ENCODE data around the gene C2orf81.

Gene C2orf81

DNA sequence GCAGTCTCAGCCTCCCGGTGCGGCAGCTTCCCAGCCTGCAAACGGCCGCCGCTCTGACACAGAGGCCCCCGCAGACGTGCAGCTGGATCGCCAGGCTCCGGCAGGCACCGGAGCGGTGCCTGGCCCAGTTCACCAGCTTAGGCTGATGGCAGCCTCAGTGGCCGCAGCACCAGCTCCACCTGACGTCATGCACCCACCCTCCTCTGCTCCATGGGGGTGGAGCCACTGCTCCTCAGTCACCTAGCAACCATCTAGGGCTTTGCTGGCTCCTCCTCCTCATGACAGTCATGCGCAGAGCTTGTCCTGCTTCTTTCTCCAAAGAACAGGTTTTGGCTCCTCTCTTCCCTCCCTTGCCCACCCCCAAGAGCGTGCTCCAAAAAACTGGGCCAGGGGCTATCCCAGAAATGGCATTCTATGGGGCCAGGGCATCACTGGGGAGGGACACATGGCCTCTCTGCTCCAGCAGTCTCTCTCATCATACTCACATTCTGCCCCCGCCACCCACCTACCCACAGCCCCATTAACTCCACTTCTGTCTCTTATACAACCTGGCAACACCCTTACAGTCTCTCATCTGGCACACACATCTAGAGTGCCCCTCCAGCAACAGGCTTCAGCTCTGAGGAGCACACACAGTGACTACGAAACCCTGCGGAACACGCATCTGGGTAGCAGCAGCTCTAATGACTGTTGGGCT, 46.8 kb downstream of the C2orf81 start:
- no peak overlapping the region for H3K4me3 ChIP-seq (ENCODE audit: low read length)
- no peak for TF ChIP-seq ZNF274 (IDR thresholded peaks at IDR 0.05; ENCODE audit: low read depth, low read length)

- H3K4me3 ChIP-seq (ENCODE audit: low read length) = no peak overlapping the region
- no peak for TF ChIP-seq ZNF274 (IDR thresholded peaks at IDR 0.05; ENCODE audit: low read depth, low read length)
Observed at GRCh38 chr2:74373985-74374384, 47.4 kb downstream of the C2orf81 start.

DNA sequence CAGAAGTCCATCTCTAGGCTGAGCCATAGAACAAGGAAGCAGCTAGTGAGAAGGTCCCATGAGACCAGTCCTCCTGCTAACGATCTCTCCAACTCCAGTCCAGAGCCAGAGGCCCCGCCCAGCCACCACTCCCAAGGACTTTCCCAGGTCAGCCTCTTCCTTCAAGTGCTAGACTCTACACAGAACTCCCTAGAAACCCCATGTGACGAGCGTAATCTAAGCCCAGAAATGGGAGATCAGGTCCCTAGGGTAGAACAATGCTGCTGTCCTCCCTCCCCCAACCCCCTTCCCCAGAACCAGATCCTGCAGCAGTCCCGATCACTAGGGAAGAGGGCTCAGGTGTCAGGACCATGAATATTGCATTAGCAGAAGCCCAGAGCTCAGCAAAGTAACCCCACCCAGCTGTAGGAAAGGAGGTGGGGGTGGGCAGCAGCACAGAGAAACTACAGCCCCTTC, 48.2 kb downstream of the C2orf81 start:
- no peak for TF ChIP-seq ZNF274 (IDR thresholded peaks at IDR 0.05; ENCODE audit: low read depth, low read length)
- H3K4me3 ChIP-seq (ENCODE audit: low read length) = no peak overlapping the region

DNA sequence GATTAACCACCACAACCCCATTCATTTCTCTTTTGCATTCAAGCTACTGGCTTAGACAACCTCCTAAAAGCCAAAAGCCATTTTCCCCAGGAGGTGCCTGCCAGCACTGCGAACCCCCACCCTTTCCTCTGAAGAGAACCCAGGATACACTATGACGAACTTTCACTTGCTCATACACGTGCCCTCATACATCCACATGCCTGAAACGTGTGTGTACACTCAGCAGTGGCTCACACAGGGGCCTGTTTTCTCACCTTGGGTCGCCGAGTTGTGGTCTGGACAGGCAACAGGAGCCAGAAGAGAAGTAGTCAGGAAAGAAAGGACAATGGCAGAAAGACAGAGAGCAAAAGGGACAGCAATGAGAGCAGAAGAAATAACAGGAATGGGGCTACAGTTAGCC, 48.7 kb downstream of the C2orf81 start:
- no peak overlapping the region for H3K4me3 ChIP-seq (ENCODE audit: low read length)
- TF ChIP-seq ZNF274 (IDR thresholded peaks at IDR 0.05; ENCODE audit: low read depth, low read length) = no peak

- H3K4me3 ChIP-seq (ENCODE audit: low read length) = no peak overlapping the region
- no peak for TF ChIP-seq ZNF274 (IDR thresholded peaks at IDR 0.05; ENCODE audit: low read depth, low read length)
Observed at GRCh38 chr2:74371421-74371820, 50.0 kb downstream of the C2orf81 start.

GRCh38 chr2:74369976-74370375, 51.4 kb downstream of the C2orf81 start:
- H3K4me3 ChIP-seq (ENCODE audit: low read length) = no peak overlapping the region
- no peak for TF ChIP-seq ZNF274 (IDR thresholded peaks at IDR 0.05; ENCODE audit: low read depth, low read length)

DNA sequence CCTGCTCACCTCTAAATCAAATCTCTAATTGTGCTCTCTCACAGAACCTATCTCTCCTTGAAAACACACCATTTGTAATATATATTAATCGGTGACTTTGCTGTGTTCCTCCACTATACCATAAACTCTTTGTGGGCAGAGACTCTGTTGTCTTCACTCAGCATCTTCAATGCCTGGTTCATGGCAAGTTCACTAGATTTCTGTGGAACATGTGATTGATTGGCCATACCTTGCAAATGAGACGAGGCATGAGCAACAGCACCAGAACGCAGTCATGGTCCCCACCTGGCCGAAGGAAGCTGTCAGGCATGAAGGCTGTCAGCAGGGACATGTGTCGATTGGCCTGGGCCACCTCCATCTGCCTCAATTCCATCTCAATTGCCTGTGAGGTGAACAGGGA, 52.9 kb downstream of the C2orf81 start:
- no peak for TF ChIP-seq ZNF274 (IDR thresholded peaks at IDR 0.05; ENCODE audit: low read depth, low read length)
- H3K4me3 ChIP-seq (ENCODE audit: low read length) = no peak overlapping the region

DNA sequence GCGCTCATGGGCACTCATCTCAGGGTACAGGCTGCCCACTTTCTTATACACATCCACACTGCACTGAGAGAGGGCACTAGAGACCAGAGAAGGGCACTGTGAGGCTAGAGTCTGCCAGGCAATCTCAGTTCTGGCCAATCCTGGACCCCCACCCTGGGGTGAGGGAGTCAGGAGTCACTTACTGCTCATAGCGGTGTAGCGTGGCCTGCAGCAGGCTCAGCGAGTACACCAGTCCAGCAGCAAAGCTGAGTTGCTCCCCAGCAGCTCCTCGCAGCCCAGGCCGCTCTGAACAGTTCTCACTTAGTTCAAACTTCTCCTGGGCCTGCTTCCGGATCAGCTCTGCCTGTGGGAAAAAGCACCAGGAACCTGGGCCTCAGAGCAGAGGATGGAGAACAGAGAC, 53.6 kb downstream of the C2orf81 start:
- TF ChIP-seq ZNF274 (IDR thresholded peaks at IDR 0.05; ENCODE audit: low read depth, low read length) = no peak
- H3K4me3 ChIP-seq (ENCODE audit: low read length) = no peak overlapping the region

- no peak overlapping the region for H3K4me3 ChIP-seq (ENCODE audit: low read length)
- no peak for TF ChIP-seq ZNF274 (IDR thresholded peaks at IDR 0.05; ENCODE audit: low read depth, low read length)
Observed at GRCh38 chr2:74366036-74366435, 55.4 kb downstream of the C2orf81 start.

GRCh38 chr2:74364533-74365505, 56.6 kb downstream of the C2orf81 start:
- no peak for TF ChIP-seq ZNF274 (IDR thresholded peaks at IDR 0.05; ENCODE audit: low read depth, low read length)
- H3K4me3 ChIP-seq (ENCODE audit: low read length) = no peak overlapping the region
